Neuronal stem cell (in vitro differentiated cells): ENCODE results near the gene RASAL1.
A peak's percentile ranks its signal among the peaks of the same experiment; 100 is the strongest.

Experiments used
- DNase-seq: peaks from one replicate; pipeline ENCODE4 v3.0.0-alpha.2; 2013; ENCODE audit warnings: low spot score
- H2AFZ ChIP-seq: one replicate; pipeline ENCODE4 v1.6.1; 2013; ENCODE audit warnings: mild to moderate bottlenecking, low read length, inconsistent platforms
- H2AK5ac ChIP-seq: 2 replicates; pipeline ENCODE4 v1.6.1; 2013; ENCODE audit warnings: low read depth, mild to moderate bottlenecking, inconsistent platforms, low read length, moderate library complexity, mixed read lengths
- H2BK120ac ChIP-seq: 2 replicates; pipeline ENCODE4 v1.6.1; 2013; ENCODE audit warnings: low read depth, mild to moderate bottlenecking, inconsistent platforms, low read length, moderate library complexity, mixed read lengths
- H2BK12ac ChIP-seq: one replicate; pipeline ENCODE4 v1.6.1; 2013; ENCODE audit warnings: low read length, inconsistent platforms
- H2BK15ac ChIP-seq: 2 replicates; pipeline ENCODE4 v1.6.1; 2013; ENCODE audit warnings: mild to moderate bottlenecking, low read length, inconsistent platforms, mixed read lengths
- H2BK5ac ChIP-seq: one replicate; pipeline ENCODE4 v1.6.1; 2013; ENCODE audit warnings: inconsistent platforms, mild to moderate bottlenecking, low read length, moderate library complexity
- H3K14ac ChIP-seq: one replicate; pipeline ENCODE4 v1.6.1; 2013; ENCODE audit warnings: low read length, inconsistent platforms
- H3K18ac ChIP-seq: 2 replicates; pipeline ENCODE4 v1.6.1; 2013; ENCODE audit warnings: low read length, inconsistent platforms
- H3K23ac ChIP-seq: 2 replicates; pipeline ENCODE4 v1.6.1; 2013; ENCODE audit warnings: low read depth, mild to moderate bottlenecking, mixed read lengths, low read length, inconsistent platforms; ENCODE audit not compliant: poor library complexity
- H3K27ac ChIP-seq: replicated peaks from 3 replicates; pipeline ENCODE4 v1.5.1; 2013; ENCODE audit warnings: low read length, inconsistent platforms
- H3K27me3 ChIP-seq, 3 experiments: 2 replicates each; pipeline ENCODE4 v1.6.1; 2013; ENCODE audit warnings: low read length in 3 of 3, mild to moderate bottlenecking in 2 of 3, inconsistent platforms in 1 of 3, low read depth in 1 of 3, mixed read lengths in 1 of 3, moderate library complexity in 1 of 3; ENCODE audit not compliant: control insufficient read depth in 3 of 3, insufficient read depth in 3 of 3
- H3K36me3 ChIP-seq, 2 donors: replicated peaks in 1 of 2; 2 replicates each; pipeline ENCODE4 v1.6.1; 2013; ENCODE audit warnings: low read length in 2 of 2; ENCODE audit not compliant: control insufficient read depth in 2 of 2, insufficient read depth in 2 of 2
- H3K4ac ChIP-seq: 2 replicates; pipeline ENCODE4 v1.6.1; 2013; ENCODE audit warnings: inconsistent platforms, mild to moderate bottlenecking, low read length, moderate library complexity
- H3K4me1 ChIP-seq, 2 donors: 1 replicate in 1 of 2; 2 replicates in 1 of 2; pipeline ENCODE4 v1.6.1; 2013; ENCODE audit warnings: low read length in 2 of 2, low read depth in 1 of 2; ENCODE audit not compliant: control insufficient read depth in 2 of 2, insufficient read depth in 1 of 2
- H3K4me2 ChIP-seq: one replicate; pipeline ENCODE4 v1.6.1; 2013; ENCODE audit warnings: mild to moderate bottlenecking, low read length, inconsistent platforms; ENCODE audit not compliant: insufficient read depth, poor library complexity, severe bottlenecking
- H3K4me3 ChIP-seq, 2 donors: 2 replicates each; pipeline ENCODE4 v1.5.1; 2013; ENCODE audit warnings: low read length in 2 of 2, mild to moderate bottlenecking in 2 of 2, inconsistent platforms in 1 of 2, moderate library complexity in 1 of 2
- H3K79me1 ChIP-seq: one replicate; pipeline ENCODE4 v1.6.1; 2013; ENCODE audit warnings: low read depth, mild to moderate bottlenecking, inconsistent platforms, low read length, moderate library complexity
- H3K9ac ChIP-seq: one replicate; pipeline ENCODE4 v1.6.1; 2013; ENCODE audit warnings: mild to moderate bottlenecking, low read depth, low read length, inconsistent platforms; ENCODE audit not compliant: poor library complexity
- H3K9me3 ChIP-seq, 2 donors: replicated peaks in 1 of 2; 2 replicates each; pipeline versions ENCODE3 to v1.6.1; 2013; ENCODE audit warnings: low read length in 2 of 2, mild to moderate bottlenecking in 2 of 2, inconsistent platforms in 1 of 2, low read depth in 1 of 2, mixed read lengths in 1 of 2, moderate library complexity in 1 of 2; ENCODE audit not compliant: control insufficient read depth in 2 of 2, insufficient read depth in 1 of 2
- H4K8ac ChIP-seq: one replicate; pipeline ENCODE4 v1.6.1; 2013; ENCODE audit warnings: low read depth, mild to moderate bottlenecking, inconsistent platforms, low read length, moderate library complexity
- H4K91ac ChIP-seq: one replicate; pipeline ENCODE4 v1.6.1; 2013; ENCODE audit warnings: low read length, low read depth, mild to moderate bottlenecking, inconsistent platforms; ENCODE audit not compliant: poor library complexity
- WGBS, 2 donors: extraction: QIAGEN DNeasy Blood & Tissue Kit; methylation state at CpG; one replicate each; pipeline ENCODE4 v1.1.7; 2013; ENCODE audit warnings: missing lambda C conversion rate in 2 of 2, mixed read lengths in 1 of 2; ENCODE audit not compliant: insufficient read length in 2 of 2, insufficient replicate concordance in 1 of 2; ENCODE audit errors: extremely low coverage in 2 of 2; 5-methylcytosine and 5-hydroxymethylcytosine counted together

RASAL1 gene

GRCh38 chr12:113075137-113075683 lies 60.4 kb downstream of the RASAL1 start:
- Histone ChIP-seq H3K4ac (no peak overlapping the region), H2BK120ac (no peak overlapping the region), H3K23ac (no peak overlapping the region), H3K4me1 (peaks cover 0 to 6% of the 10 kb centered on the region in 2 donors), H3K9ac (no peak overlapping the region), H3K14ac (no peak overlapping the region), H3K36me3 (no peaks in the 10 kb centered on the region), H4K8ac (no peak overlapping the region), H2AK5ac (no peak overlapping the region), H3K79me1 (no peaks in the 10 kb centered on the region), H2AFZ (no peak overlapping the region), H3K27ac (no peak overlapping the region), H3K27me3 (peaks cover 4 to 46% (median 25%) of the 10 kb centered on the region in 3 experiments), H4K91ac (no peak overlapping the region), H2BK5ac (no peak overlapping the region), H3K4me3 (no peak overlapping the region), H3K9me3 (no peaks in the 10 kb centered on the region), H3K4me2 (no peak overlapping the region), H3K18ac (no peak overlapping the region), H2BK12ac (no peak overlapping the region), H2BK15ac (no peak overlapping the region)
- no CpG with 5 or more reads among the region's 6 CpGs for WGBS, 2 donors
- DNase-seq = no peak

- H3K4me1 ChIP-seq = peaks cover 0 to 6% of the 10 kb centered on the region in 2 donors
- H4K8ac ChIP-seq = no peak overlapping the region
- H2BK120ac ChIP-seq = no peak overlapping the region
- no peak overlapping the region for H3K4me3 ChIP-seq
- H3K4ac ChIP-seq = no peak overlapping the region
- no CpG with 5 or more reads among the region's 3 CpGs for WGBS, 2 donors
- no peak overlapping the region for H3K4me2 ChIP-seq
- H2BK5ac ChIP-seq = no peak overlapping the region
- H3K14ac ChIP-seq = no peak overlapping the region
- no peaks in the 10 kb centered on the region for H3K9me3 ChIP-seq
- no peaks in the 10 kb centered on the region for H3K36me3 ChIP-seq
- no peak for DNase-seq
- no peak overlapping the region for H2AK5ac ChIP-seq
- H2AFZ ChIP-seq = no peak overlapping the region
- no peak overlapping the region for H4K91ac ChIP-seq
- no peak overlapping the region for H3K23ac ChIP-seq
- H3K27ac ChIP-seq = no peak overlapping the region
- H3K27me3 ChIP-seq = peaks cover 4 to 36% (median 20%) of the 10 kb centered on the region in 3 experiments
- H2BK15ac ChIP-seq = no peak overlapping the region
- no peaks in the 10 kb centered on the region for H3K79me1 ChIP-seq
- no peak overlapping the region for H3K18ac ChIP-seq
- H3K9ac ChIP-seq = no peak overlapping the region
- no peak overlapping the region for H2BK12ac ChIP-seq
Measured at GRCh38 chr12:113073586-113073985, 62.0 kb downstream of the RASAL1 start.

- Histone ChIP-seq H3K9me3 (no peaks in the 10 kb centered on the region), H2BK5ac (no peak overlapping the region), H2BK15ac (no peak overlapping the region), H4K8ac (no peak overlapping the region), H3K18ac (peak overlapping the region; percentile 70), H3K4me2 (no peak overlapping the region), H3K9ac (no peak overlapping the region), H3K27ac (no peak overlapping the region), H4K91ac (no peak overlapping the region), H3K27me3 (peaks cover 2 to 26% (median 6%) of the 10 kb centered on the region in 3 experiments), H2BK120ac (no peak overlapping the region), H3K36me3 (no peaks in the 10 kb centered on the region), H2AK5ac (peak overlapping the region; percentile 13), H2AFZ (no peak overlapping the region), H3K23ac (no peak overlapping the region), H3K4me3 (no peak overlapping the region), H3K4me1 (peaks cover 0 to 4% of the 10 kb centered on the region in 2 donors), H3K14ac (no peak overlapping the region), H3K4ac (no peak overlapping the region), H3K79me1 (no peaks in the 10 kb centered on the region), H2BK12ac (no peak overlapping the region)
- whole genome bisulfite sequencing, 2 donors = no CpG with 5 or more reads among the region's 3 CpGs
- no peak for DNase-seq
Measured at GRCh38 chr12:113072136-113072535, 63.4 kb downstream of the RASAL1 start.

- no peaks in the 10 kb centered on the region for H3K9me3 ChIP-seq
- peak overlapping the region; percentile 13 for H2AK5ac ChIP-seq
- no CpG with 5 or more reads among the region's 21 CpGs for WGBS, 2 donors
- no peak for DNase-seq
- H3K27ac ChIP-seq = no peak overlapping the region
- H3K18ac ChIP-seq = peak overlapping the region; percentile 70
- peaks cover 0 to 4% of the 10 kb centered on the region in 2 donors for H3K4me1 ChIP-seq
- no peak overlapping the region for H4K91ac ChIP-seq
- no peaks in the 10 kb centered on the region for H3K36me3 ChIP-seq
- no peak overlapping the region for H3K9ac ChIP-seq
- H2AFZ ChIP-seq = peak overlapping the region; percentile 9
- no peak overlapping the region for H3K4me2 ChIP-seq
- peak overlapping the region; percentile 50 for H3K23ac ChIP-seq
- H2BK12ac ChIP-seq = no peak overlapping the region
- no peaks in the 10 kb centered on the region for H3K79me1 ChIP-seq
- H3K4ac ChIP-seq = peak overlapping the region; percentile 47
- peaks cover 0 to 21% (median 0%) of the 10 kb centered on the region in 3 experiments for H3K27me3 ChIP-seq
- no peak overlapping the region for H2BK120ac ChIP-seq
- no peak overlapping the region for H3K4me3 ChIP-seq
- no peak overlapping the region for H4K8ac ChIP-seq
- no peak overlapping the region for H3K14ac ChIP-seq
- no peak overlapping the region for H2BK5ac ChIP-seq
- no peak overlapping the region for H2BK15ac ChIP-seq
Measured at GRCh38 chr12:113071135-113072112, 64.1 kb downstream of the RASAL1 start.
